ENCODE measurements around the gene IDI1.
"Not testable (repeated sequence)": the region's sequence is repeated elsewhere in the genome, so short reads cannot be mapped to it uniquely, and the experiment has no call there.

The IDI1 gene

DNA sequence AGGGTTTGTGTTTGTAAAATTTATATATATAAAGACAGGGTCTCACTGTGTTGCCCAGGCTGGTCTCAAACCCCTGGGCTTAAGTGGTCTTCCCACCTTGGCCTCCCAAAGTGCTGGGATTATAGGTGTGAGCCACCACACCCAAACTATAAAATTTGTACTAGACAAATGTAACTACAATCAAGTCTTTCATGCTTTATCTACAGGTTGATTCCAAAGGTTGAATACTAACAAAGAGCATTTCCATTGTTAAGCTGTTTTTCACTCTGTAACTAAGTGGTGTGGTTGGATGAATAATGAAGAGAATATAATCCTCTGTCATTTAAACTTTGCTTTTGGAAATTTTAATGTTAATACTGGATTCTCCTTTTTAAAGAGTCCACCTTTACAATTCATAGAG is 29.7 kb upstream of the IDI1 start:
- no peak for DNase-seq (ENCODE audit: low read depth)
- H3K4me3 ChIP-seq (ENCODE audit: control insufficient read depth, low read depth, low read length) = no peak overlapping the region
- TF ChIP-seq, protein P1, sequence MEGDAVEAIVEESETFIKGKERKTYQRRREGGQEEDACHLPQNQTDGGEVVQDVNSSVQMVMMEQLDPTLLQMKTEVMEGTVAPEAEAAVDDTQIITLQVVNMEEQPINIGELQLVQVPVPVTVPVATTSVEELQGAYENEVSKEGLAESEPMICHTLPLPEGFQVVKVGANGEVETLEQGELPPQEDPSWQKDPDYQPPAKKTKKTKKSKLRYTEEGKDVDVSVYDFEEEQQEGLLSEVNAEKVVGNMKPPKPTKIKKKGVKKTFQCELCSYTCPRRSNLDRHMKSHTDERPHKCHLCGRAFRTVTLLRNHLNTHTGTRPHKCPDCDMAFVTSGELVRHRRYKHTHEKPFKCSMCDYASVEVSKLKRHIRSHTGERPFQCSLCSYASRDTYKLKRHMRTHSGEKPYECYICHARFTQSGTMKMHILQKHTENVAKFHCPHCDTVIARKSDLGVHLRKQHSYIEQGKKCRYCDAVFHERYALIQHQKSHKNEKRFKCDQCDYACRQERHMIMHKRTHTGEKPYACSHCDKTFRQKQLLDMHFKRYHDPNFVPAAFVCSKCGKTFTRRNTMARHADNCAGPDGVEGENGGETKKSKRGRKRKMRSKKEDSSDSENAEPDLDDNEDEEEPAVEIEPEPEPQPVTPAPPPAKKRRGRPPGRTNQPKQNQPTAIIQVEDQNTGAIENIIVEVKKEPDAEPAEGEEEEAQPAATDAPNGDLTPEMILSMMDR (IDR thresholded peaks at IDR 0.05; ENCODE audit: control insufficient read depth, insufficient read depth, low read depth, low read length, missing control alignments) = no peak

DNA sequence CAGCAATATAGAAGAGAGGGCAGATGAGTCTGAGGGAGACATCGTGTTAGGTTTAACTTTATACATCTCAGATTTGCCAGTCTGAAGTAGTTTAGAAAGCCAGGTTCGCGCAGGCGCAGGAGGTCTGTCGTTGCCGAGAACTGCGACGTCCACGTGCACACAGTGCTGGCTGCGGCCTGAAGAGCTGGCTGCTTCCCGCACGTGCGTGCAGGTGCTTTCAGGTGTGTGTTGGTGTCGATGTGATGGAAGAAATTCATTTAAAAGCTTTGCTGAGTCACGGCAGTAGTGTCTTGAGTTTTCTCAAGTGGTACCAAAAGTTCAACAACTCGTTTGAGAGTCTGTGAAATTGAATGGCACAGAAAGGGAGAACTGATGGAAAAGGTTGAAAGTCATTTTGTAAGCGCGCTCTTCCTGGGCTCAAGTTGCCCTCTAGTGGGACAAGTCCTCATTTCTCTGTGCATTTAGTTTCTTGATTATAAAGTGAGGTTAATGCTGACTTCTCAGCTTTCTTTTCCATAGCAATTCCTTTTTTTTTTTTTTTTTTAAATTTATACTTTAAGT is 25.9 kb upstream of the IDI1 start:
- no peak overlapping the region for H3K4me3 ChIP-seq (ENCODE audit: control insufficient read depth, low read depth, low read length)
- TF ChIP-seq, protein P1 (IDR thresholded peaks at IDR 0.05; ENCODE audit: control insufficient read depth, insufficient read depth, low read depth, low read length, missing control alignments) = no peak
- no peak for DNase-seq (ENCODE audit: low read depth)

DNA sequence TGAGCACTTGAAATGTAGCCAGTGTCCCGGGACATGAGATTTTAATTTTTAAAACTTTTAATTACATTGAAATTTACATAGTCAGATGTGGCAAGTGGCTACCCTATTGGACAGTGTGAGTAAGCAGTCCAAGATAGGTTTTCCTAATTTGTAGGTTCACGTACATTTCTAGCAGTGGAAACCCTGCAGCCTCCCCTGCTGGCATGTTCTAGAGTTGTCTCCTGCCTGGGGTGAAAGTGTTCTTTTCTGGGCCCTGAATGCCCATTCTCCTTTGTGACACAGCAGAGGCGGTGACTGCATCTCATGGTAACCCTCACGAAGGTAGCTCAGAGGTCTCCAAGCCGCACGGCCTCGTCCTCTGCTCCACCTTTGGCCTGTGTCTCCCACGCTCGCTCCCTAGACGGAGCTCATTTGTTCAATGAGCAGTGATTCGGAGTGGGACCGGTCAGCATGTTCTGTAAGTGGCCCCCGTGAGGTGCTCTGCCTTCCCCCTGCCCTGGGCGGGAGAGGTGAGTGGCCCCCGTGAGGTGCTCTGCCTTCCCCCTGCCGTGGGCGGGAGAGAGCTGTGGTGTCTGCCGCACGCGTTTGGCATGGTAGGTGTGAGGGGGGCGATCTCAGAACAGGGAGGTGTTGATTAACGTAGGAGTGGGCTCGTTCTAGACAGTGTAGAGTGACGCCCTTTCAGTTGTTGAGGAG is 25.3 kb upstream of the IDI1 start:
- no peak for DNase-seq (ENCODE audit: low read depth)
- TF ChIP-seq, protein P1 (IDR thresholded peaks at IDR 0.05; ENCODE audit: control insufficient read depth, insufficient read depth, low read depth, low read length, missing control alignments) = no peak
- H3K4me3 ChIP-seq (ENCODE audit: control insufficient read depth, low read depth, low read length) = no peak overlapping the region

DNA sequence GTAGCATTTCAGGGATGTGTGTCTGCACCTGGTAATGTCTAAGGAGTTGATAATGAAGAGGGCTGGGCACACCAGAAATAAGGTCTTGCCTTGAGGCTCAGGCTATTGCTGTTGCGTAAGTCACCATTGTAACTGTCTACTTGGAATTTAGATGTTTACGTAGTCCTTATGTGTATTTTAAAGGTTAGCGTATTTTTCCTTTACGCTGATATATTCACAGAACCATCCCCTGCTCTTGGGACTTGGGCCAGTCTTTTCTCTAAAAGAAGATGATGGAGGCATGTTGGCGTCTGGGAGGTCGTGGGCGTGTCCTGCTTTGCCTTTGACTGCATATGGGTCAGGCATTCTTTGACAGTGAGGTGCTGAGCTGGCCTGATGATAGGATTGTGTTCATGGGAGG is 22.0 kb upstream of the IDI1 start:
- TF ChIP-seq, protein P1 (IDR thresholded peaks at IDR 0.05; ENCODE audit: control insufficient read depth, insufficient read depth, low read depth, low read length, missing control alignments) = no peak
- no peak for DNase-seq (ENCODE audit: low read depth)
- H3K4me3 ChIP-seq (ENCODE audit: control insufficient read depth, low read depth, low read length) = no peak overlapping the region

DNA sequence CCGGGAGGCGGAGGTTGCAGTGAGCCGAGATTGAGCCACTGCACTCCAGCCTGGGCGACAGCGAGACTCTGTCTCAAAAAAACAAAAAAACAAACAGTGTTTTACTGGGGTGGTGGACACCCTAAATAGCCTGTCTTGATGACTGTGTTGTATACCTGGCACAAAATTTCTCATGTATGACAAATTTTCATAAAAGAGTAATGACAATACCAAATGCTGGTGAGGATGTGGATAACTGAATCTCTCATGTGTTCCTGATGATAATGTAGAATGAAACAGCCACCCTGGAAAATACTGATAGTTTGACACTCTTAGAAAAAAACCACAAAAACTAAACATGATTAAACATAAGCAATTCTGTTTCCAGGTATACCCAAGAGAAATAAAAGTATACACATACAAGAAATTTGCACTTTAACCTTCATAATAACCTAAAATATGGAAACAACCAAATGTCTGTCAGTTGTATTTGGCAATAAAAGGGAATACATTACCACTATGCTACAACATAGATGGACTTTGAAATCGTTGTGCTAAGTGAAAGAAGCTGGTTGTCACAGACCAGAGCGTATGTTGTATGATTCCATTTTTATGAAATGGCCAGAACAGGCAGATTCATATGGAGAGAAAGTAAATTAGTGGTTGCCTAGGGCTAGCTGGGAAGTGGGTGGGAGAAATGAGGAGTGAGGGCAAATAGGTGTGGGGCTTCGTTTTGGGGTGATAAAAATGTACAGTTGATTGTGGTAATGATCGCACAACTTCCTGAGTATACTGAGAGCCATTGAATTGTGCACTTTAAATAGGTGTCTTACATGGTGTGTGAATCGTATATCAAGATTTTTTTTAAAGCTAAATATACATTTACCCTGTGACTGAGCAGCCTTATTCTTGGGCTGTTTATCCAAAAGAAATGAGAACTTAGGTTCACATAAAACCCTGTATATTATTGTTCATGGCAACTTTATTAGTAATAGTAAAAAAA is 19.8 kb upstream of the IDI1 start:
- no peak overlapping the region for H3K4me3 ChIP-seq (ENCODE audit: control insufficient read depth, low read depth, low read length)
- no peak for DNase-seq (ENCODE audit: low read depth)
- TF ChIP-seq, protein P1 (IDR thresholded peaks at IDR 0.05; ENCODE audit: control insufficient read depth, insufficient read depth, low read depth, low read length, missing control alignments) = no peak

DNA sequence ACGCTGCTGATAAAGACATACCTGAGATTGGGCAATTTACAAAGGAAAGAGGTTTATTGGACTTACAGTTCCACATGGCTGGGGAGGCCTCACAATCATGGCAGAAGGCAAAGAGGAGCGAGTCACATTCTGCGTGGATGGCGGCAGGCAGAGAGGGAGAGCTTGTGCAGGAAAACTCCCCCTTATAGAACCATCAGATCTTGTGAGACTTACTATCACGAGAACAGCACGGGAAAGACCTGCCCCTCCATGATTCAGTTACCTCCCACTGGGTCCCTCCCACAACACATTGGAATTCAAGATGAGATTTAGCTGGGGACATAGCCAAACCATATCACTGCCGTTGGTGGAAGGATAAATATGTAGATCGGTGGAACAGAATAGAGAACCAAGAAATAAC is 17.8 kb upstream of the IDI1 start:
- not testable (repeated sequence) for H3K4me3 ChIP-seq (ENCODE audit: control insufficient read depth, low read depth, low read length); DNase-seq (ENCODE audit: low read depth)

DNA sequence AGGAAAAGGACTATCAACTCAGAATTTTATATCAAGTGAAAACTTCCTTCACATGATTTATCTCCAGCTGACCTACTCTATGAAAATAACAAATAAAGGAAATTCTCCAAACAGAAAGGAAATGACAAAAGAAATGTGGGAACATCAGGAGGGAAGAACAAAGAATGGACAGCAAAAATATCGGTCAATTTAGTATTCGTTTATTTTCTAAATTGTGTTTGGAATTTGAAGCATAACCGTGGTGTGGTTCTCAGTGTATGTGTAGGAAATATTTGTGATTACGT is 16.0 kb upstream of the IDI1 start:
- TF ChIP-seq, protein P1 (IDR thresholded peaks at IDR 0.05; ENCODE audit: control insufficient read depth, insufficient read depth, low read depth, low read length, missing control alignments) = no peak
- no peak for DNase-seq (ENCODE audit: low read depth)
- H3K4me3 ChIP-seq (ENCODE audit: control insufficient read depth, low read depth, low read length) = no peak overlapping the region

Measured in AG09309 (cell line).